HG02610 (cell line): ENCODE measurements around the gene ELMO3.

ENCODE experiments used
- ATAC-seq: cut with Tn5 transposase; IDR thresholded peaks from one replicate; pipeline ENCODE4 v1.9.1; 2021; ENCODE audit warnings: mild to moderate bottlenecking, moderate library complexity; ENCODE audit not compliant: unreplicated experiment

Gene ELMO3

GRCh38 chr16:67238806-67239470 is 40.0 kb downstream of the ELMO3 start:
- ATAC-seq, result no peak

GRCh38 chr16:67240506-67240905 is 41.6 kb downstream of the ELMO3 start:
- ATAC-seq, result no peak

- no peak for ATAC-seq
Measured at GRCh38 chr16:67241008-67241900, 42.3 kb downstream of the ELMO3 start.

GRCh38 chr16:67242138-67242730 is 43.3 kb downstream of the ELMO3 start:
- ATAC-seq, result no peak

GRCh38 chr16:67243481-67243880 is 44.5 kb downstream of the ELMO3 start:
- no peak for ATAC-seq

- peak; percentile 57 for ATAC-seq
Measured at GRCh38 chr16:67244387-67245185, 45.7 kb downstream of the ELMO3 start.

- ATAC-seq, result no peak
Measured at GRCh38 chr16:67245186-67245585, 46.3 kb downstream of the ELMO3 start.

GRCh38 chr16:67245674-67246080 is 46.7 kb downstream of the ELMO3 start:
- no peak for ATAC-seq

- ATAC-seq, result peak; percentile 18
Measured at GRCh38 chr16:67246081-67246755, 47.3 kb downstream of the ELMO3 start.

GRCh38 chr16:67246756-67247191 is 47.8 kb downstream of the ELMO3 start:
- ATAC-seq, result peak; percentile 6

GRCh38 chr16:67247192-67248072 is 48.5 kb downstream of the ELMO3 start, which contains the start of gene FHOD1:
TSS of gene FHOD1 (minus strand) at chr16:67247481. CDS start at chr16:67247410, 71 bp downstream.
- peak; percentile 43 for ATAC-seq

GRCh38 chr16:67248073-67248400 is 49.1 kb downstream of the ELMO3 start:
- no peak for ATAC-seq

- no peak for ATAC-seq
Measured at GRCh38 chr16:67248401-67249177, 49.7 kb downstream of the ELMO3 start, which contains the start of gene SLC9A5. TSS of gene SLC9A5 (plus strand) at chr16:67248979. CDS start at chr16:67249015, 36 bp downstream.

GRCh38 chr16:67249178-67250044 is 50.5 kb downstream of the ELMO3 start:
- no peak for ATAC-seq

GRCh38 chr16:67250045-67250327 is 51.1 kb downstream of the ELMO3 start:
- no peak for ATAC-seq

GRCh38 chr16:67252609-67253497 is 53.9 kb downstream of the ELMO3 start:
- ATAC-seq, result no peak
